Measurements from ENCODE around the gene PTPRM. TPM values are rescaled to one million over a fixed set of nuclear protein-coding genes. Genes with fewer than 3 reads are reported as not detected.

The PTPRM gene
- polyA plus RNA-seq, 3 donors, result 0.04 to 2.1 (median 0.66) TPM

DNA sequence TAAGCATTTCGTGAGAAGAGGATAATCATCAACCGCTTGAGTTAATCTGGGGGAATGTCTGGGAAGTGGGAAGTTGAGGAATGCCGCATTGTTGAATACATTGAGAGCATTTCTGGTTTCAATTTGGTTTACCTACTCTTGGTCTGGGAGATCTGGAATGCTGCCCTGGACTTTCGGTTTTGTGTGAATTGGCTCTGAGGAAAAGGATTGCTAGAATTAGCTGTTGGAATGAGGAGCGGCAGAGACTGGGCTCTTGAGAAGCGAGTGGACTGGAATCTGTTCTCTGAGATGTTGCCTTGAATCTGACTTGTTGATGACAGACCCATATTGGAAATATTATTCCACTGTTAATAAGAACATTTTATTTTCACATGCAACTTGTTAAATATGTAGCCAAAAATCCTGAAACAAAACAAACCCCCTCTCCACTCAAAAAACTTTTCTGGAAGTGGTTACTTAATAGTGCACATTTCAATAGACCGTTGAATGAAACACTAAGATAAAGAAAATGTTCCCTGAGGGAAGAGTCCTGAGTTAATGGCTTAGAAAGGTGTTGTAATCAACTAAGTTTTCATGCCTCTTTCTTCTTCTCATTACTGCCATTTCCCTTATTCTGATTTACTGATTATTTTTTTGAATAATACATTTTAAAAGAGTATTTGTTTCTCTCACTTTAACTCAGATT lies 50.8 kb downstream of the PTPRM start:
- intact Hi-C loops (cut with micrococcal nuclease), result no loop called here
- H3K4me3 ChIP-seq (replicated peaks in 1 of 3; ENCODE audit: low read depth in 2 of 3, low read length in 3 of 3), result no peak overlapping the region
- H3K4me3 Mint-ChIP-seq, result no peak overlapping the region
- H3K36me3 ChIP-seq (replicated peaks in 1 of 2; ENCODE audit: control insufficient read depth in 1 of 2, insufficient read depth in 2 of 2, low read length in 2 of 2), result no peaks in the 10 kb centered on the region
- peaks cover 0 to 4% (median 2%) of the 10 kb centered on the region in 7 donors for H3K9me3 Mint-ChIP-seq
- no peak for DNase-seq
- no peaks in the 10 kb centered on the region for H3K27me3 Mint-ChIP-seq (ENCODE audit: low read depth in 3 of 3)
- no peaks in the 10 kb centered on the region for H3K9me3 ChIP-seq (replicated peaks in 1 of 2; ENCODE audit: control insufficient read depth in 1 of 2, insufficient read depth in 1 of 2, low read length in 2 of 2)
- TF ChIP-seq CTCF (IDR thresholded peaks at IDR 0.05), result no peak
- no peak overlapping the region for H2AFZ ChIP-seq (ENCODE audit: insufficient read depth, low read depth, low read length, poor library complexity, severe bottlenecking)
- no peak overlapping the region for H3K27ac Mint-ChIP-seq
- WGBS (ENCODE audit: insufficient coverage), result 93% methylated on average over 5 of the region's 7 CpGs
- no peaks in the 10 kb centered on the region for H3K4me1 ChIP-seq (ENCODE audit: control insufficient read depth in 1 of 2, insufficient read depth in 2 of 2, low read length in 2 of 2)
- H3K79me2 ChIP-seq (ENCODE audit: insufficient read depth, low read length), result no peaks in the 10 kb centered on the region
- no peak overlapping the region for H3K4me2 ChIP-seq (replicated peaks; ENCODE audit: extremely low read depth, low read length, poor library complexity, severe bottlenecking)
- H3K27me3 ChIP-seq (ENCODE audit: control insufficient read depth in 2 of 2, insufficient read depth in 2 of 2, low read length in 2 of 2), result no peaks in the 10 kb centered on the region
- H3K36me3 Mint-ChIP-seq, result no peaks in the 10 kb centered on the region
- H3K9ac ChIP-seq (ENCODE audit: insufficient read depth, low read length, poor library complexity, severe bottlenecking), result no peak overlapping the region
- H3K27ac ChIP-seq (ENCODE audit: low read depth in 1 of 2, low read length in 2 of 2), result no peak overlapping the region
- no peaks in the 10 kb centered on the region for H4K20me1 ChIP-seq (ENCODE audit: insufficient read depth, low read length)
- H3K4me1 Mint-ChIP-seq, result no peaks in the 10 kb centered on the region

DNA sequence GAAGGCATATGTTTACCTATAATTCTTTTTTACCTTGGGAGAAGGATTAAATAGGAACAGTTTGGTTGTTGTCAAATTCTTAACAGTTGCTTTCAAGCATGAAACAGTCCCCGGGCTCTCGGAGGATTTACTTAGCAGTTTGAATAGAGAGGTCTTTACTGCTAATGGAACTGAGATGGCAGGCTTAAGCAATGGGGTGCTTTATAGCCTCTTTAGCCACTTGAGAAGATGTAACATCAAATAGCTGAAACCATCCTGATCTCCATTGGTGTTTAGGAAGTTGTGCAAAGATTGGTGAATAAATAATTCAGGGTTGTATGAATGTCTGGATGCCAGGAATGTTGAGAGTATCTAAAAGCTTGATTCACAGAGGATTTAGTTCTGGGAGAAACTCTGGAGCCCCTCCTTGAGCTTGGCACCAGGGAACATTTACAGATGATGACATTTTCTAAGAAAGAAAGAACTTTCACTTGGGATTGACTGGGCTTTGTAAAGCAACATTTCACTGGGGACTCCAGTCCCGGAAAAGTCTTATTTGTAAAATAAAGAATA lies 51.9 kb downstream of the PTPRM start:
- WGBS (ENCODE audit: insufficient coverage), result 88% methylated on average over 3 of the region's 3 CpGs
- Mint-ChIP-seq H3K9me3 (peaks cover 0 to 4% (median 2%) of the 10 kb centered on the region in 7 donors), H3K36me3 (no peaks in the 10 kb centered on the region), H3K4me3 (no peak overlapping the region), H3K27me3 (ENCODE audit: low read depth in 3 of 3) (no peaks in the 10 kb centered on the region), H3K27ac (no peak overlapping the region), H3K4me1 (no peaks in the 10 kb centered on the region)
- no peaks in the 10 kb centered on the region for H4K20me1 ChIP-seq (ENCODE audit: insufficient read depth, low read length)
- H3K9ac ChIP-seq (ENCODE audit: insufficient read depth, low read length, poor library complexity, severe bottlenecking), result no peak overlapping the region
- H3K27ac ChIP-seq (ENCODE audit: low read depth in 1 of 2, low read length in 2 of 2), result no peak overlapping the region
- H3K79me2 ChIP-seq (ENCODE audit: insufficient read depth, low read length), result no peaks in the 10 kb centered on the region
- H3K4me3 ChIP-seq (replicated peaks in 1 of 3; ENCODE audit: low read depth in 2 of 3, low read length in 3 of 3), result no peak overlapping the region
- no peak for TF ChIP-seq CTCF (IDR thresholded peaks at IDR 0.05)
- no peaks in the 10 kb centered on the region for H3K9me3 ChIP-seq (replicated peaks in 1 of 2; ENCODE audit: control insufficient read depth in 1 of 2, insufficient read depth in 1 of 2, low read length in 2 of 2)
- no peaks in the 10 kb centered on the region for H3K27me3 ChIP-seq (ENCODE audit: control insufficient read depth in 2 of 2, insufficient read depth in 2 of 2, low read length in 2 of 2)
- no peak overlapping the region for H3K4me2 ChIP-seq (replicated peaks; ENCODE audit: extremely low read depth, low read length, poor library complexity, severe bottlenecking)
- H3K36me3 ChIP-seq (replicated peaks in 1 of 2; ENCODE audit: control insufficient read depth in 1 of 2, insufficient read depth in 2 of 2, low read length in 2 of 2), result no peaks in the 10 kb centered on the region
- intact Hi-C loops (cut with micrococcal nuclease), result no loop called here
- no peak for DNase-seq
- no peak overlapping the region for H2AFZ ChIP-seq (ENCODE audit: insufficient read depth, low read depth, low read length, poor library complexity, severe bottlenecking)
- H3K4me1 ChIP-seq (ENCODE audit: control insufficient read depth in 1 of 2, insufficient read depth in 2 of 2, low read length in 2 of 2), result no peaks in the 10 kb centered on the region
